ENCODE data around the gene SLC15A3. TPM values are rescaled to one million over a fixed set of nuclear protein-coding genes. Genes with fewer than 3 reads are reported as not detected.
A peak's percentile ranks its signal among the peaks of the same experiment; 100 is the strongest.

The SLC15A3 gene
- total RNA-seq, 1 donor from 2014 or later, result 66.3 TPM

DNA sequence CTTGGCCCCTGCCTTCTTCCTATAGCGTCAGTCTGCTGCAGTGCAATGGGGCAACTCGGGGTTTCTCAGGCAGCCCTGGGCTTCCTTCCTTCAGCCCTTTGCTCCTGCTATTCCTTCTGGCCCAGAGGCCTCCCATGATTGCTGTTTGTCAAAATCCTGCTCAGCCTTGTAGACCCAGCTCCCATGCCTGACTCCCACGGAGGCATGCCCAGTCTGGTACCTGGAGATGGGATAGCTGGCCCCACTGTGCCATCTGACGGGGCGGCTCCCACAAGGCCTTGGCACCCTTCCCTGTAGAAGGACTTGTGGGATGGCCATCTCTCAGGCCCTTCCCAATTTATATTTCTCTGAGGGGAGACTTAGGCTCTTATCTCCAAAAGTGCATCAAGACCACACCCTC, 18.9 kb upstream of the SLC15A3 start:
- H3K9me3 ChIP-seq (ENCODE audit: insufficient read depth, low read depth, low read length), result no peaks in the 10 kb centered on the region
- Mint-ChIP-seq H3K36me3 (ENCODE audit: low read depth, unreplicated experiment) (no peaks in the 10 kb centered on the region), H3K4me3 (ENCODE audit: unreplicated experiment) (no peak overlapping the region), H3K4me1 (ENCODE audit: low read depth, unreplicated experiment) (no peaks in the 10 kb centered on the region), H3K27me3 (ENCODE audit: low read depth, unreplicated experiment) (peaks cover 35% of the 10 kb centered on the region), H3K27ac (ENCODE audit: unreplicated experiment) (no peak overlapping the region), H3K9me3 (ENCODE audit: unreplicated experiment) (peaks cover 10% of the 10 kb centered on the region)
- H2AFZ ChIP-seq (ENCODE audit: low read depth, low read length), result no peak overlapping the region
- no peaks in the 10 kb centered on the region for H3K4me1 ChIP-seq (ENCODE audit: insufficient read depth, low read length)
- FAIRE-seq, result no peak
- no peak overlapping the region for H3K9ac ChIP-seq (ENCODE audit: low read length)
- H3K27me3 ChIP-seq (ENCODE audit: insufficient read depth, low read length), result peaks cover 3% of the 10 kb centered on the region
- no peak for DNase-seq (ENCODE audit: low read depth)
- H3K27ac ChIP-seq (ENCODE audit: low read depth, low read length), result no peak overlapping the region
- H3K4me2 ChIP-seq (ENCODE audit: low read length), result no peak overlapping the region
- no peaks in the 10 kb centered on the region for H4K20me1 ChIP-seq (ENCODE audit: insufficient read depth, low read length)
- TF ChIP-seq, protein P1, sequence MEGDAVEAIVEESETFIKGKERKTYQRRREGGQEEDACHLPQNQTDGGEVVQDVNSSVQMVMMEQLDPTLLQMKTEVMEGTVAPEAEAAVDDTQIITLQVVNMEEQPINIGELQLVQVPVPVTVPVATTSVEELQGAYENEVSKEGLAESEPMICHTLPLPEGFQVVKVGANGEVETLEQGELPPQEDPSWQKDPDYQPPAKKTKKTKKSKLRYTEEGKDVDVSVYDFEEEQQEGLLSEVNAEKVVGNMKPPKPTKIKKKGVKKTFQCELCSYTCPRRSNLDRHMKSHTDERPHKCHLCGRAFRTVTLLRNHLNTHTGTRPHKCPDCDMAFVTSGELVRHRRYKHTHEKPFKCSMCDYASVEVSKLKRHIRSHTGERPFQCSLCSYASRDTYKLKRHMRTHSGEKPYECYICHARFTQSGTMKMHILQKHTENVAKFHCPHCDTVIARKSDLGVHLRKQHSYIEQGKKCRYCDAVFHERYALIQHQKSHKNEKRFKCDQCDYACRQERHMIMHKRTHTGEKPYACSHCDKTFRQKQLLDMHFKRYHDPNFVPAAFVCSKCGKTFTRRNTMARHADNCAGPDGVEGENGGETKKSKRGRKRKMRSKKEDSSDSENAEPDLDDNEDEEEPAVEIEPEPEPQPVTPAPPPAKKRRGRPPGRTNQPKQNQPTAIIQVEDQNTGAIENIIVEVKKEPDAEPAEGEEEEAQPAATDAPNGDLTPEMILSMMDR (IDR thresholded peaks at IDR 0.05; ENCODE audit: insufficient read depth, low read depth, low read length), result no peak
- no peaks in the 10 kb centered on the region for H3K36me3 ChIP-seq (ENCODE audit: insufficient read depth, low read length)
- H3K79me2 ChIP-seq (ENCODE audit: insufficient read depth, low read length), result no peaks in the 10 kb centered on the region
- H3K4me3 ChIP-seq (ENCODE audit: insufficient read depth, low read depth, low read length), result no peak overlapping the region

- H3K4me1 ChIP-seq (ENCODE audit: insufficient read depth, low read length), result no peaks in the 10 kb centered on the region
- FAIRE-seq (no peak), DNase-seq (ENCODE audit: low read depth) (no peak)
- H3K27ac ChIP-seq (ENCODE audit: low read depth, low read length), result no peak overlapping the region
- Mint-ChIP-seq H3K27me3 (ENCODE audit: low read depth, unreplicated experiment) (peaks cover 40% of the 10 kb centered on the region), H3K27ac (ENCODE audit: unreplicated experiment) (no peak overlapping the region), H3K36me3 (ENCODE audit: low read depth, unreplicated experiment) (no peaks in the 10 kb centered on the region), H3K9me3 (ENCODE audit: unreplicated experiment) (peaks cover 10% of the 10 kb centered on the region), H3K4me3 (ENCODE audit: unreplicated experiment) (no peak overlapping the region), H3K4me1 (ENCODE audit: low read depth, unreplicated experiment) (no peaks in the 10 kb centered on the region)
- TF ChIP-seq EZH2 (IDR thresholded peaks at IDR 0.05; ENCODE audit: insufficient read depth, low read length), result no peak
- TF ChIP-seq, protein P1 (IDR thresholded peaks at IDR 0.05; ENCODE audit: insufficient read depth, low read depth, low read length), result peak; percentile 67
- H3K9me3 ChIP-seq (ENCODE audit: insufficient read depth, low read depth, low read length), result no peaks in the 10 kb centered on the region
- H3K36me3 ChIP-seq (ENCODE audit: insufficient read depth, low read length), result no peaks in the 10 kb centered on the region
- no peak overlapping the region for H2AFZ ChIP-seq (ENCODE audit: low read depth, low read length)
- H3K9ac ChIP-seq (ENCODE audit: low read length), result no peak overlapping the region
- peaks cover 6% of the 10 kb centered on the region for H3K27me3 ChIP-seq (ENCODE audit: insufficient read depth, low read length)
- H4K20me1 ChIP-seq (ENCODE audit: insufficient read depth, low read length), result no peaks in the 10 kb centered on the region
- H3K79me2 ChIP-seq (ENCODE audit: insufficient read depth, low read length), result no peaks in the 10 kb centered on the region
- H3K4me3 ChIP-seq (ENCODE audit: insufficient read depth, low read depth, low read length), result no peak overlapping the region
- no peak overlapping the region for H3K4me2 ChIP-seq (ENCODE audit: low read length)
Measured at GRCh38 chr11:60970369-60970774, 18.4 kb upstream of the SLC15A3 start.

- Mint-ChIP-seq H3K9me3 (ENCODE audit: unreplicated experiment) (peaks cover 10% of the 10 kb centered on the region), H3K36me3 (ENCODE audit: low read depth, unreplicated experiment) (no peaks in the 10 kb centered on the region), H3K27me3 (ENCODE audit: low read depth, unreplicated experiment) (peaks cover 30% of the 10 kb centered on the region), H3K4me3 (ENCODE audit: unreplicated experiment) (no peak overlapping the region), H3K27ac (ENCODE audit: unreplicated experiment) (no peak overlapping the region), H3K4me1 (ENCODE audit: low read depth, unreplicated experiment) (no peaks in the 10 kb centered on the region)
- Histone ChIP-seq H3K4me3 (ENCODE audit: insufficient read depth, low read depth, low read length) (no peak overlapping the region), H3K9me3 (ENCODE audit: insufficient read depth, low read depth, low read length) (no peaks in the 10 kb centered on the region), H3K27me3 (ENCODE audit: insufficient read depth, low read length) (peaks cover 6% of the 10 kb centered on the region), H3K79me2 (ENCODE audit: insufficient read depth, low read length) (no peaks in the 10 kb centered on the region), H3K27ac (ENCODE audit: low read depth, low read length) (no peak overlapping the region), H3K4me2 (ENCODE audit: low read length) (no peak overlapping the region), H3K4me1 (ENCODE audit: insufficient read depth, low read length) (no peaks in the 10 kb centered on the region), H4K20me1 (ENCODE audit: insufficient read depth, low read length) (no peaks in the 10 kb centered on the region), H2AFZ (ENCODE audit: low read depth, low read length) (no peak overlapping the region), H3K36me3 (ENCODE audit: insufficient read depth, low read length) (no peaks in the 10 kb centered on the region), H3K9ac (ENCODE audit: low read length) (no peak overlapping the region)
- DNase-seq (ENCODE audit: low read depth), result no peak
- no peak for FAIRE-seq
- no peak for TF ChIP-seq EZH2 (IDR thresholded peaks at IDR 0.05; ENCODE audit: insufficient read depth, low read length)
- TF ChIP-seq, protein P1 (IDR thresholded peaks at IDR 0.05; ENCODE audit: insufficient read depth, low read depth, low read length), result no peak
Measured at GRCh38 chr11:60968223-60968622, 16.2 kb upstream of the SLC15A3 start.

All from astrocyte (in vitro differentiated cells and primary cell).